ENCODE data around the gene SYT13.
"Not testable (repeated sequence)": the region's sequence is repeated elsewhere in the genome, so short reads cannot be mapped to it uniquely, and the experiment has no call there.

Gene SYT13

DNA sequence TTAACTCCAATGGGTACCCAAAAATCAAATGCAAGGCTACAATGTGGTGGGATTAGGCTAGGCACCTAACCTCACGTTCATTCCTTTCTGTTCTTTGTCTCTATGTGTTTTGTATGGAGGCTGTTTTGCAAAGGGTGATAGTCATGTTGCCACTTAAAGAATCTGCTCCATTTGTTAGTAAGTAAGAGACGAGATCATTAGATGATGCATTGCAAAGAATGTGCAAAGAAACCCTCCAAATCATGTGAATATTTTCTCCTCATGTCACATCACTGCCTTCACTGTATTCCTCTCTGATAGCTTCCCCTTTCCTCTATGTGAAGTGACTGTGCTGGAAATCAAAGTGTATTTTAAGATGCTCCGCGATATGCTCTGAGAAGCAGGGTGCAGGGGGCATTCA is 11.9 kb downstream of the SYT13 start:
- DNase-seq (ENCODE audit: low spot score) = no peak

DNA sequence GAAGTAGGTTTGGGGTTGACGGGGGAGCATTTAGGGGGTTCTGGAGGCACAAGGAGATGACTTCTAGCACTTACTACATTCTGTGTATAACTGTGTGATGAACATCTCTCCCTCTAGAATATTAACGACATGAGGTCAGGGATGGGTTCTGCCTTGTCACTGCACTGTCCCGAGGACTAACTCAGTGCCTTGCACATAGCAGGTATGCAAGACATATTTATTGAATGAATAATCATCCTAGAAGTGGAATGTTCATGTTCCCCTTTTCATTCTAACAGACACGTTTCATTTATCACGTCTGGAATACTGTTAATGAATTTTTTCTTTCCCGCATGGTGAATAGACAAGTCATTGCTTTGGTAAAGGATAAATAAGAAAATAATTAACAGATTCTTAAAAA is 12.6 kb downstream of the SYT13 start:
- no peak for DNase-seq (ENCODE audit: low spot score)

DNA sequence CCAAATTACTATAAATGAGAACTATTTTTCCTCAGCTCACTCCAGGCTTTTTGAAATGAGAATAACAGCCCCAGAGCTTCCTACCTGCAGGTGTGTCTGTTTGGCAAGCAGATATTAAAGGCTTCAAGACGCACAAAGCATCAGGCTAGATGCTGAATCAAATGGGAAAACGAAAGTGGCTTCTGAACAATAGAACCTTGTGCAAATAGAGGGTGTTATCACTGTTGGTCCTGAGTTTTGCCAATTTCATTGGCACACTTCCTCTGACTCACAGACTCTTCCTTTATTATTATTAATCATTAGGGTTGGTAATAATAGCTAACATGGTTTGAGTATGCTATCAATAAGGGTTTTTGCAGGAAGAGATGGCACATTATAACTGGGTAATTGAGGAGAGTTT is 13.4 kb downstream of the SYT13 start:
- DNase-seq (ENCODE audit: low spot score) = no peak

DNA sequence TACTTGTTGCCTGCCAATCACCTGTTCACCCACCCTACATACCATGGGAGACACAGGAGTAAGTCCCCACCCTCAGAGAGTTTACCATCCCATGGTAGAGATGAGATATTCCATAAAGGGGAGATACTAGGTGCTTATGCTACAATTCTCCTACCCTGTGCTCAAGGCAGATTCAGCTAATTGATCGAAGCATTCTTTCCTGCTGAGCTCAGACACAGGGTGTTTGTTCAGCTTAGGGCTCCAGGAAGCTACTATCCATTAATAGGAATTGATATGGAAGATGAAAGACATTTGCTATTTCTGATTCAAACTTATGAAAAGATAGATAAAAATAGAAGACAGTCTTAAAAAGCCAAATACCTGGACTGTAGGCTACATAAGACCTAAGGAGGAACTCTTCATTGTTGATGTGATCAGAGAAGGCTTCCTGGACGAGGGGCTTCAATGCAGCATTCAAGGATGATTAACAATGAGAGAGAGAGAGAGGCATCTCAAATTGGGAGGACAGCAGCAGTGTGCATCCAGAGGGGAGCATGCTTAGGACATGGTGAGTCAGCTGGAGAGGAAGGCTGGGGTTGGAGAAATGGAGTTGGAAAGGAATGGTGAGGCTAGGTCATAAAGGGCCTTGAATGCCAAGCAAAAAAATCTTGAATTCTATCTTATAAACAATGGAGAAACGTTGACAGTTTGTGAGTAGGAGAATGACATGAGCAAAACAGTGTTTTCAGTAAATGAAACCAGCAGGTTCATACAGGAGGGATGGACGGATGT is 15.0 kb downstream of the SYT13 start:
- DNase-seq (ENCODE audit: low spot score) = no peak

GRCh38 chr11:45269678-45270077 is 16.5 kb downstream of the SYT13 start:
- no peak for DNase-seq (ENCODE audit: low spot score)

DNA sequence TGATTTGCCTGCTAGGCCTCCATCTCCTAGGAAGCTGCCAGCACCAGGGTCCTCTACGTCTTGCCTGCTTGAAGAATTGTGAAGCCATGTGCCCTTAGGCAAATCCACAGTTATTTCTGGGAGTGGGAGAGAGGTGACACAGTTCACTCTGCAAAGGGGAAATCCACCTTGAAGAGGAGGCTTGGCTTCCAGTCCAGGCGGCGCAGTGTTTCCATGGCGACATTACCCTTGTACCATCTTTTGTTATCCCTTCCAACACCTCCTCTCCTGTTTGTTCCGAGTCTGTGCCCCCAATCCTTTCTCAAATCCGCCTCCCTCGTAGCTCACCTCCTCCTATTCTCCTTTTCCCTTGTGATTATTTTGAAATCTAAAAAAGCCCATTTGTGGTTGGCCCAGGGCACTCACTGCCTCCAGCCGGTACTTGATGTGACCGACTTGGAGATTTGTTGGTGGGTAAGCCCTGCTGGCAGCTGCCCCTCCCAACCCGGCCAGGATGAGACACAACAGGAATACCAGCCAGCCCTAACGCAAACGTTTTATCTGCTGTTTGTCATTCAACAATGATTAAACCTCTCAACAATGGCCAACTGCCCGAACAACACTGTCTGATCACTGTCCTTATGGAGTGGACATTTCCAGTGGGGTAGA is 18.4 kb downstream of the SYT13 start:
- DNase-seq (ENCODE audit: low spot score) = no peak

GRCh38 chr11:45267052-45267451 is 19.1 kb downstream of the SYT13 start:
- DNase-seq (ENCODE audit: low spot score) = peak; percentile 15

GRCh38 chr11:45266676-45267020 is 19.5 kb downstream of the SYT13 start:
- DNase-seq (ENCODE audit: low spot score) = no peak

- DNase-seq (ENCODE audit: low spot score) = no peak
These were observed 20.0 kb downstream of the SYT13 start for GRCh38 chr11:45265969-45266675.

- no peak for DNase-seq (ENCODE audit: low spot score)
These were observed 21.2 kb downstream of the SYT13 start for GRCh38 chr11:45264839-45265515.

- DNase-seq (ENCODE audit: low spot score) = no peak
These were observed 22.4 kb downstream of the SYT13 start for GRCh38 chr11:45263773-45264172.

- DNase-seq (ENCODE audit: low spot score) = no peak
These were observed 23.2 kb downstream of the SYT13 start for GRCh38 chr11:45262900-45263299.

DNA sequence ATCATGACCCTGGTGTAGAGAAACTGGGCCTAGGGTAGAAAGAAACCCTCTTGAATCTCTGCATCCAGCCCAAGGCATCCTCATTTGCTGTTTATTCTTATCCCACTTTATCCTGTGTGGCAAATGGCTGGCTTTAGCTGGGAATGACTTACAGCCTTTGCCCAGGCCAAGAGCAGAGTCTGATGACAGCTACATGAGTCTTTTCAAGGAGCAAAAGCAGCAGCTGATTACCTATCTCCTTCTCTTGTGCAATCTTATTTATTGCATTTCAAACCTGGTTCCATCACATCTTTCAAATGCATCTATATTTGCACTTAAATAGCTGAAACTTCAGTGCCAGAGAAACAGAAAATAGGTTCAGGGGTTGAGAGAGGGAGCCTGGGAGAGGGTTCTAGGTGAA is 26.1 kb downstream of the SYT13 start:
- no peak for DNase-seq (ENCODE audit: low spot score)

- DNase-seq (ENCODE audit: low spot score) = no peak
These were observed 26.5 kb downstream of the SYT13 start for GRCh38 chr11:45259592-45259991.

GRCh38 chr11:45258982-45259530 is 27.1 kb downstream of the SYT13 start:
- DNase-seq (ENCODE audit: low spot score) = no peak

DNA sequence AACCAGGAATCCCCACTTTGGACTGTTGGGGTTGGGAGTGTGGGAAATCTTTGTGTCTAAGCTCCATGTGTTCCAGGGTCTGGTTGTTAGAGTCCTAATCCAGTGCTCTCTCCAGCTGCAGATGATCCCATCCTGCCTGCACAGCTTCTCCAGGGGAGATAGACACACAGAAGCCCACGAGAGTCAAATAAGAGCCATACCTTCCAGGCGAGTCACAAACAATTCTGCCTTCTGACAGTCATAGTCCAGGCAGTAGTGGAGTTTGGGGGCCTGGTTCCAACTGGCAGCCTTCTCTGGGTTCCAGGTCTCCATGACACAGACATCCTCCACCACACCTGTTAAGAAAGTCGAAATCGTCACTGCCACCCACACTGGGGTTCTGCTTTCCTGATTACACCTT is 32.1 kb downstream of the SYT13 start:
- no peak for DNase-seq (ENCODE audit: low spot score)

- no peak for DNase-seq (ENCODE audit: low spot score)
These were observed 32.5 kb downstream of the SYT13 start for GRCh38 chr11:45253640-45254039.

DNA sequence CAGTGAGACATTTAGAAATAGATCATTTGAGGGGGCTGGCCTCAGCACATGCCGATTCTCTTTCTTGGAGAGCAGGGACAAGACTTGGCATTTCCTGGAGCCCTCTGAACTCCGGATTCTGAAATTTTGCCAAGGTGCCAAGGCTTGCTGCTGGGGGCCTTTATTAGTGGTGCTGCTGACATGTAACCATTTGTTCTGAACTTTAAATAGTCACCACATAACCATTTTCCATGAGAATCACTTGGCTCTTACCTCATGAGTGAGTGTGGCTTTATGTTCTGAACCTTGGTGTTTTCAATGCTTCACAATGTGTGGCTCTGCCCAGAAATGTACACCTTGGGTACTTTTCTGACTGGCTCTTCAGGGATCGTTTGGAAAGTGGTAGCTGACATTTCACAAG is 33.3 kb downstream of the SYT13 start:
- no peak for DNase-seq (ENCODE audit: low spot score)

DNA sequence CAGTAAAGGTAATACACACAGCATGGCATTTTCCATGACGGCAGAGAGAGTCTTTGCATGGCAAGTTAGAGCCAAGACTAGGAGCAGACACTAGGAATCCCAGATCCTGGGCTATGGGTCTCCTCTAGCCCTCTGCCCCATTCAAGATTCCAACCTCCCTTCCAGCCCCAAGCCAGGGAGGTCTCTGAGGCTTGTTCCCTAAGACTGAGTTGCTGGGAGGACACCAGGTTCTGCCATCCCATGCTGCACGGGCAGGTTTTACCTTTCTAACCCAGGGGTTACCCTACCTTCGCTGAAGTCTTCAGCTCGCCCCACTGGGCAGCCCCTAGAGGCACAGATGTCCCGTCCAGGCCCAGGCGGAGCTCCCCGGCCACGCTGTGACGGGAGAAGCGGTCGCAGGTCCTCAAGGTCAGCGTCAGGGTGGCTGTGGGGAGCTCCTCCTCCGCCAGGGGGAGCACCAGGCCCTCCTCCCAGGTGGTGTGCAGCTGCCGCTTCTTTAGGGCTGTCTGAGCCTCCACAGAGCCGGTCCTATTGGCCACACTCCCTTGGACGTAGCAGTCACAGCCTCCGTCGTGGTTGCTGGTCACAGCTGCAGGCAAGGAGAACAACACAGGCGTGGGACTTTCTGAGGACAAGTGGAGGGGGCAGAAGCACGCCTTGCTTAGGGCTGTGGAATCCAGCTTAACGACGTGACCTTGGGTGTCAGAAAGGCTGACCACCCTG is 33.8 kb downstream of the SYT13 start:
- DNase-seq (ENCODE audit: low spot score) = peak; percentile 25

GRCh38 chr11:45250035-45250718 is 36.0 kb downstream of the SYT13 start:
- DNase-seq (ENCODE audit: low spot score) = no peak

DNA sequence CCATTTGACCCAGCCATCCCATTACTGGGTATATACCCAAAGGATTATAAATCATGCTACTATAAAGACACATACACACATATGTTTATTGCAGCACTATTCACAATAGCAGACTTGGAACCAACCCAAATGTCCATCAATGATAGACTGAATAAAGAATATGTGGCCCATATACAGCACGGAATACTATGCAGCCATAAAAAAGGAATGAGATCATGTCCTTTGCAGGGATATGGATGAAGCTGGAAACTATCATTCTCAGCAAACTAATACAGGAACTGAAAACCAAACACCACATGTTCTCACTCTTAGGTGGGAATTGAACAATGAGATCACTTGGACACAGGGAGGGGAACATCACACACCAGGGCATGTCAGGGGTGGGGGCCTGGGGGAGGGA is 36.8 kb downstream of the SYT13 start:
- not testable (repeated sequence) for DNase-seq (ENCODE audit: low spot score)

Measured in activated CD4-positive, alpha-beta T cell treated with anti-CD3 and anti-CD28 coated beads, Interleukin-2, Interleukin-4, amounts not matched to agents 100 ng/mL and 50 ng/mL, durations not matched to agents 16 hours and 8 hours (primary cell).